KMS-11 (cell line): ENCODE measurements around the gene SMIM44.

ENCODE experiments used
- H2AFZ ChIP-seq: fragments of 200-600 bp; sonication (generic); 2 replicates; pipeline ENCODE4 v1.6.1; 2016; ENCODE audit warnings: antibody characterized with exemption, mixed run types, low read depth
- H3K27ac ChIP-seq: fragments of 200-600 bp; sonication (generic); 2 replicates; pipeline ENCODE4 v1.6.1; 2016; ENCODE audit warnings: mild to moderate bottlenecking, mixed run types
- H3K27me3 ChIP-seq: fragments of 200-600 bp; sonication (generic); 2 replicates; pipeline ENCODE4 v1.6.1; 2017; ENCODE audit warnings: mild to moderate bottlenecking, low read depth, mixed run types, moderate library complexity; ENCODE audit not compliant: insufficient read depth
- H3K36me3 ChIP-seq: fragments of 200-600 bp; sonication (generic); 2 replicates; pipeline ENCODE4 v1.6.1; 2017; ENCODE audit warnings: mild to moderate bottlenecking, mixed run types; ENCODE audit not compliant: insufficient read depth
- H3K4me1 ChIP-seq: fragments of 200-600 bp; sonication (generic); 2 replicates; pipeline ENCODE4 v1.6.1; 2016; ENCODE audit warnings: mild to moderate bottlenecking, low read depth, mixed run types; ENCODE audit not compliant: poor library complexity, severe bottlenecking
- H3K4me2 ChIP-seq: fragments of 200-600 bp; sonication (generic); 2 replicates; pipeline ENCODE4 v1.7.0; 2016; ENCODE audit warnings: mild to moderate bottlenecking, mixed run types
- H3K4me3 ChIP-seq: fragments of 200-600 bp; sonication (generic); IDR thresholded peaks from 2 replicates; pipeline ENCODE4 v1.6.1; 2017; ENCODE audit warnings: low read depth, low read length, mixed read lengths; ENCODE audit not compliant: insufficient read depth
- H3K79me2 ChIP-seq: fragments of 200-600 bp; sonication (generic); 2 replicates; pipeline ENCODE4 v1.6.1; 2016; ENCODE audit warnings: low read depth, mixed run types; ENCODE audit not compliant: insufficient read depth
- H3K9ac ChIP-seq: fragments of 200-600 bp; sonication (generic); 2 replicates; pipeline ENCODE4 v1.6.1; 2016; ENCODE audit warnings: mild to moderate bottlenecking, mixed run types
- H4K20me1 ChIP-seq: fragments of 200-600 bp; sonication (generic); 2 replicates; pipeline ENCODE4 v1.6.1; 2016; ENCODE audit warnings: mild to moderate bottlenecking, mixed run types; ENCODE audit not compliant: insufficient read depth
- CTCF ChIP-seq: fragments of 200-600 bp; sonication (generic); conservative IDR thresholded peaks from 2 replicates; pipeline ENCODE4 v1.6.1; 2017; ENCODE audit warnings: low read depth, mild to moderate bottlenecking, antibody characterized with exemption, low read length, moderate library complexity, mixed read lengths

Gene SMIM44

GRCh38 chr19:3476830-3477229 is 6.4 kb downstream of the SMIM44 start:
- Histone ChIP-seq H3K27ac (no peak overlapping the region), H3K4me1 (peaks cover 6% of the 10 kb centered on the region), H3K9ac (no peak overlapping the region), H4K20me1 (no peaks in the 10 kb centered on the region), H3K4me2 (no peak overlapping the region), H3K27me3 (peaks cover 43% of the 10 kb centered on the region), H3K4me3 (no peak overlapping the region), H3K79me2 (no peaks in the 10 kb centered on the region), H2AFZ (no peak overlapping the region), H3K36me3 (no peaks in the 10 kb centered on the region)
- no peak for TF ChIP-seq CTCF

- Histone ChIP-seq H3K4me1 (peaks cover 6% of the 10 kb centered on the region), H3K4me2 (no peak overlapping the region), H2AFZ (no peak overlapping the region)
Measured at GRCh38 chr19:3475449-3475848, 7.8 kb downstream of the SMIM44 start.

GRCh38 chr19:3474614-3475013 is 8.6 kb downstream of the SMIM44 start:
- H3K79me2 ChIP-seq: no peaks in the 10 kb centered on the region
- no peak overlapping the region for H3K27ac ChIP-seq
- H3K9ac ChIP-seq: no peak overlapping the region
- no peak overlapping the region for H3K4me2 ChIP-seq
- H3K36me3 ChIP-seq: no peaks in the 10 kb centered on the region
- H4K20me1 ChIP-seq: no peaks in the 10 kb centered on the region
- H3K27me3 ChIP-seq: peaks cover 27% of the 10 kb centered on the region
- no peak overlapping the region for H2AFZ ChIP-seq
- peaks cover 4% of the 10 kb centered on the region for H3K4me1 ChIP-seq
- TF ChIP-seq CTCF: no peak
- no peak overlapping the region for H3K4me3 ChIP-seq

More at GRCh38 chr19:3475449-3475848, 7.8 kb downstream of the SMIM44 start:
- Histone ChIP-seq H4K20me1 (no peaks in the 10 kb centered on the region), H3K36me3 (no peaks in the 10 kb centered on the region), H3K27me3 (peaks cover 29% of the 10 kb centered on the region), H3K9ac (no peak overlapping the region), H3K4me3 (no peak overlapping the region), H3K79me2 (no peaks in the 10 kb centered on the region), H3K27ac (no peak overlapping the region)
- TF ChIP-seq CTCF: no peak

GRCh38 chr19:3474010-3474409 is 9.2 kb downstream of the SMIM44 start:
- no peak for TF ChIP-seq CTCF
- no peaks in the 10 kb centered on the region for H3K79me2 ChIP-seq
- H3K27me3 ChIP-seq: peaks cover 24% of the 10 kb centered on the region
- H4K20me1 ChIP-seq: no peaks in the 10 kb centered on the region
- H3K4me2 ChIP-seq: no peak overlapping the region
- H3K4me1 ChIP-seq: no peaks in the 10 kb centered on the region
- H3K4me3 ChIP-seq: no peak overlapping the region
- H3K36me3 ChIP-seq: no peaks in the 10 kb centered on the region
- H3K9ac ChIP-seq: no peak overlapping the region
- H3K27ac ChIP-seq: no peak overlapping the region
- no peak overlapping the region for H2AFZ ChIP-seq
